ENCODE data around the gene PGAP3. TPM values are rescaled to one million over a fixed set of nuclear protein-coding genes. Genes with fewer than 3 reads are reported as not detected.

PGAP3 gene
- polyA plus RNA-seq, 1 experiment: 9.6 TPM

- Histone ChIP-seq H3K4me3 (ENCODE audit: low read depth, low read length) (no peak overlapping the region), H3K27ac (ENCODE audit: low read depth, low read length) (no peak overlapping the region), H3K9me3 (ENCODE audit: control insufficient read depth, insufficient read depth, low read length) (no peaks in the 10 kb centered on the region), H3K27me3 (ENCODE audit: control insufficient read depth, insufficient read depth, low read length) (no peaks in the 10 kb centered on the region)
- TF ChIP-seq CTCF (IDR thresholded peaks at IDR 0.05; ENCODE audit: low read depth, low read length): no peak
- ChIA-PET CTCF (interaction anchor here (1.4 kb wide), 1 partner anchor 88 kb away, joined by 3 read pairs; no protein-coding TSS in a partner anchor), POLR2A (no interaction called here)
- no peak for DNase-seq (ENCODE audit: low read depth, low spot score)
Measured at GRCh38 chr17:39709319-39709997, 21.6 kb upstream of the PGAP3 start.

- TF ChIP-seq CTCF (IDR thresholded peaks at IDR 0.05; ENCODE audit: low read depth, low read length): no peak
- no peak overlapping the region for H3K4me3 ChIP-seq (ENCODE audit: low read depth, low read length)
- H3K27ac ChIP-seq (ENCODE audit: low read depth, low read length): no peak overlapping the region
- POLR2A ChIA-PET: interaction anchor here (0.7 kb wide), 1 partner anchor 23 kb away, joined by 4 read pairs; the partner anchor contains the start of gene MIEN1
- CTCF ChIA-PET: no interaction called here
- no peaks in the 10 kb centered on the region for H3K9me3 ChIP-seq (ENCODE audit: control insufficient read depth, insufficient read depth, low read length)
- DNase-seq (ENCODE audit: low read depth, low spot score): no peak
- no peaks in the 10 kb centered on the region for H3K27me3 ChIP-seq (ENCODE audit: control insufficient read depth, insufficient read depth, low read length)
Measured at GRCh38 chr17:39706921-39707337, 19.1 kb upstream of the PGAP3 start.

- CTCF ChIA-PET: no interaction called here
- Histone ChIP-seq H3K4me3 (ENCODE audit: low read depth, low read length) (no peak overlapping the region), H3K27me3 (ENCODE audit: control insufficient read depth, insufficient read depth, low read length) (no peaks in the 10 kb centered on the region), H3K27ac (ENCODE audit: low read depth, low read length) (no peak overlapping the region), H3K9me3 (ENCODE audit: control insufficient read depth, insufficient read depth, low read length) (no peaks in the 10 kb centered on the region)
- POLR2A ChIA-PET: no interaction called here
- no peak for DNase-seq (ENCODE audit: low read depth, low spot score)
- TF ChIP-seq CTCF (IDR thresholded peaks at IDR 0.05; ENCODE audit: low read depth, low read length): no peak
Measured at GRCh38 chr17:39706383-39706782, 18.5 kb upstream of the PGAP3 start.

- H3K9me3 ChIP-seq (ENCODE audit: control insufficient read depth, insufficient read depth, low read length): no peaks in the 10 kb centered on the region
- POLR2A ChIA-PET: no interaction called here
- TF ChIP-seq CTCF (IDR thresholded peaks at IDR 0.05; ENCODE audit: low read depth, low read length): no peak
- CTCF ChIA-PET: interaction anchor here (0.9 kb wide), 1 partner anchor 13 kb away, joined by 3 read pairs; no protein-coding TSS in a partner anchor
- DNase-seq (ENCODE audit: low read depth, low spot score): no peak
- H3K27me3 ChIP-seq (ENCODE audit: control insufficient read depth, insufficient read depth, low read length): no peaks in the 10 kb centered on the region
- H3K27ac ChIP-seq (ENCODE audit: low read depth, low read length): no peak overlapping the region
- H3K4me3 ChIP-seq (ENCODE audit: low read depth, low read length): no peak overlapping the region
Measured at GRCh38 chr17:39705786-39706348, 18.0 kb upstream of the PGAP3 start.

- no peak overlapping the region for H3K27ac ChIP-seq (ENCODE audit: low read depth, low read length)
- DNase-seq (ENCODE audit: low read depth, low spot score): no peak
- ChIA-PET CTCF (interaction anchor here (0.6 to 2.7 kb wide), 3 partner anchors 13 to 25 kb away, joined by 3 to 20 read pairs (median 3); partner anchors contain the start of gene MIEN1), POLR2A (no interaction called here)
- H3K9me3 ChIP-seq (ENCODE audit: control insufficient read depth, insufficient read depth, low read length): no peaks in the 10 kb centered on the region
- TF ChIP-seq CTCF (IDR thresholded peaks at IDR 0.05; ENCODE audit: low read depth, low read length): peak; percentile 56
- no peaks in the 10 kb centered on the region for H3K27me3 ChIP-seq (ENCODE audit: control insufficient read depth, insufficient read depth, low read length)
- no peak overlapping the region for H3K4me3 ChIP-seq (ENCODE audit: low read depth, low read length)
Measured at GRCh38 chr17:39704821-39705551, 17.1 kb upstream of the PGAP3 start.
